ENCODE results near the gene TMEM238. TPM values are rescaled to one million over a fixed set of nuclear protein-coding genes. Genes with fewer than 3 reads are reported as not detected.
A peak's percentile ranks its signal among the peaks of the same experiment; 100 is the strongest.

The TMEM238 gene
- total RNA-seq, 1 experiment from 2014 or later, result 1.1 TPM

DNA sequence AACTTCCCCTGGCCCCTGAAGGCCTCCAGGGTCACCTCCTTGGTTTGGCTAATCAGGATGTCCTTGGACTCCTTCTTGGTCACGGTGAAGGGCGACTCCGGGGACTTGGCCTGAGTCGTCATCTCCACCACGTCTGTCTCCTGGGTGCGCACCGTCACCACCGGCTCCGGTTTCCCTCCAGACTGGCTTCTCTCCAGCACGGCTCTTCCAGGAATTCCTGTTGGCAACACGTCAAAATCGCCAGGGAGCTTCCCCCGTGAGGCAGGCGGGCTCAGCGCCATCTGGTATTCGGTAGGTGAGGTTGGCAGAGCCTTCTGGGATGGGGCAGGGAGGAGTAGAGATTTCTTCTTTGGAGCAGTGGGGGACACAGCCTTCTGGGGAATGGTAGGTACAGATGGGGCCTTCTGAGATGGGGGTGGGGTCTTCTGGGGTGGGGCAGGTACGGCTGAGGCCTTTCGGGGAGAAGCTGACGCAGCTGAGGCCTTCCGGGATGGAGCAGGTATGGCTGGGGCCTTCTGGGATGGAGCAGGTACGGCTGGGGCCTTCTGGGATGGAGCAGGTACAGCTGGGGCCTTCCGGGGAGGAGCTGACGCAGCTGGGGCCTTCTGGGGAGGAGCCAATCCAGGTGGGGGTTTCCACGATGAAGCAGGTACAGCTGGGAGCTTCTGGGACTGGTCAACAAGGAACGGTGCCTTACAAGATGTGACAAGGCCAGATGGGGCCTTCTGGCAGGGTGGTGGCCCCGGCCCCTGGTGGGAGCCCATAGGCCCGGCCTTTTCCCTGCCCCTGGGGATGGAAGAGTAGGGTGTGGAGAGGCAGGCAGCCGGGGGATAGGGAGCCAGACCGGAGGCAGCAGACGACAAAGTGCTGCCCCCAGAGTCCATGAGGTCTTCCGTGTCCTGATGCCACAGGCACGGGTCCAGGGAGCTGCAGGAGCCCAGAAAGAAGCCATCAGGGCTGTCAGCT lies 24.9 kb downstream of the TMEM238 start:
- no peak for DNase-seq (ENCODE audit: low read depth)

DNA sequence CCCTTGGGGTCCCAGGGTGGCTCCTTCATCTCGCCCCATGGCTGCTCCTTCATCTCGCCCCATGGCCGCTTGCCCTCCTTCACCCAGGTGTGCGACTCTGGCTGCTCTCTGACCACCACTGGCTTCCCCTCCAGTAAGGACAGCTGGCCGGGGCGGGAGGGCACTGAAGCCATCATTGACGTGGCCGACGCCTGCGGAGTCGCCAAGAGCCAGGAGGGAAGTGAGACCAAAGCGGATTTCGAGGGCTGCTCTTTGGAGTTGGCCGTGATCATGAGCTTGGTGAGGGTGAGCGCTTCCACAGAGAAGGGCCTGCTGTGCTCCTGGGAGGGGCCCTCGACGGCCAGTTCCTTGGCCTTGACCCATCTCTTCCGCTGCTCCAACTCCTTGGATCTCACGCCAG lies 25.6 kb downstream of the TMEM238 start:
- DNase-seq (ENCODE audit: low read depth), result no peak

DNA sequence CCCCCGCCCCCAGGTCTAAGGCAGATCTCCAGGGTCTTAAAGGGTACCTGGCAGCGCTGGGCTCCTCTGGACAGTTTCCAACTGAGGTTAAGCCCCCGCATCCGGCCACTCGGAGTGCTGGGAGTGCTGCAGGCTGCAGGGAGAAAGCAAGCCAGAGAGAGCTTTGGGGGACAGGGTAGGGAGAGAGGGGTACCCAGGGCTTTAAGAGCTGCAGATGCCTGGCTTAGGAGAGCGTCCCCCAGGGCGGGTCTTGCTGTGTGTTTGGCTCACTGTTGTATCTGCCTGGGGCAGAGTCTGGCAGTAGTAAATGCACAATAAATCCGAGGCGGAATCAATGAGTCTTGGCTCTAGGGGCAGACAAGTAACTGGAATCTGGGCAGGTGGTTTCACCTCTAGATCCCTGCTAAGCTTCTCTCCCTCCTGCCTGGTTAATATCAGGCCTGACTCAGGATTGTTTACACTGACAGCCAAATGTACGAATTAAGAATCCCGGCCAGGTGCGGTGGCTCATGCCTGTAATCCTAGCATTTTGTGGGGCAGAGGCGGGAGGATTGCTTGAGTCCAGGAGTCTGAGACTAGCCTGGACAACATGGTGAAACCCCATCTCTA lies 28.8 kb downstream of the TMEM238 start:
- DNase-seq (ENCODE audit: low read depth), result no peak

DNA sequence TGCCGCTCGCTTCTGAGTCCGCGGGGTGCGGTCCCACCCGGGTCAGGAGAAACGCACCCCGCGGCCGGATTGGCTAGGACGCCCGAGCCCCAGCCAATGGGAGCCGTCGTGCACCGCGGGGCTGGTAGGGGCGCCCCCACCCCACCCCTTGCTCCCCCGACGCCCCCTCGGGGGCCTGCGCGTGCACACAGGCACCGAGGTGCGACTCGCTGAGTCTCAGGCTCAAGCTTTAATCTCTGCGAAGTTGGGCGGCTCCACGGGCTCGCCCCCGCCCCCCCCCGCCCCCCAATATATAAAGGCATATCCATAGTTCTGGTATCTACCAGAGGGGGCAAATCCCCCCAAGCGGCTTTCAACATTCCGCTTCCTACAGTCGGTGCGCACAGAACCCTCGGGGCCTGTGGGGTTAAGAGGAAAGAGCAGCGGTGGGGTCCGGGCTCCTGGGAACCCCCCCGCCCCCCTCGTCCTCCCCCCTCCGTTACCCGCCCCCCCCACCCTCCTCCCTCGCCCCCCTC lies 29.3 kb downstream of the TMEM238 start, which contains the start of gene COX6B2:
Gene COX6B2, minus strand, starts transcription at position 22 of the 515 bp plus-strand sequence. CDS start 198 bp downstream, outside the sequence.
- DNase-seq (ENCODE audit: low read depth), result no peak

DNA sequence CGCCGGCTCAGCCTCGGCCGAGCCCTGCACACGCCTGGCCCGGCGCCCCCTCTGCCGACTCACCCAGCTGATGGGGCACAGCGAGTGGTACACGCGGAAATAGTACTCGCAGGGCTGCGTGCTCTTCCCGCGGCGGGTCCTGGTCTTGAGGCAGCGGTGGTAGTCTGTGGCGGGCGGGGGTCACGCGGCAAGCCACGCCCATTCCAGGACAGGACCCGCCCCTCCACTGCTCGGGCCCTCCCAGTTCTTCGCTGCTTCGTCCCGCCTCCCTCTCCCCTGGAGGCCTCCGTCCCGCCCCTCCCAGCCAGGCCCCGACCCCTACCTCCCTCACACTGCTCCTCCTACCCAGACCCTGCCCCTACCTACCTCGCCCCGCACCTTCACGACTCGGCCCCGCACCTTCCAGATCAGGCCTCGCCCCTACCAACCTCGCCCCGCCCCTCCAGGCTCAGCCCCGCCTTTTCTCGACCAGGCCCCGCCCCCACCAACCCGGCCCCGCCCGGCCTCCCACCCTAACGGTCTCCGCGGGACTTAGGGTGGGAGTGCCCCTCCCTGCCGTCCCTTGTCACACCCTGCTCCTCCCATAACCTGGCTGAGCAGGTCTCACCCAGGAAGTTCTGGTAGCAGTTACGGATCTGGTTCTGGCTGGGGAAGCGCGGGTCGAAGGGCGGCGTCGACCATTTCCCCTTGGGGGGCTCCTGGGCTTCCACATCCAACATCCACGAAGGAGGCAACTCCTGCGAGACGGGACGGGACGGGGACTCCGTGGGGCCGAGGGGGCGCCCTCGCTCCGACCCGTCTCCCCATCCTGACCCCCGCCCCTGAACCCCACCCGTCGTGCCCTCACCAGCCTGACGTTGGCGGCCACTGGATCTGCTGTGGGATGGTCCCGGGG lies 30.0 kb downstream of the TMEM238 start:
- DNase-seq (ENCODE audit: low read depth), result peak; percentile 33

DNA sequence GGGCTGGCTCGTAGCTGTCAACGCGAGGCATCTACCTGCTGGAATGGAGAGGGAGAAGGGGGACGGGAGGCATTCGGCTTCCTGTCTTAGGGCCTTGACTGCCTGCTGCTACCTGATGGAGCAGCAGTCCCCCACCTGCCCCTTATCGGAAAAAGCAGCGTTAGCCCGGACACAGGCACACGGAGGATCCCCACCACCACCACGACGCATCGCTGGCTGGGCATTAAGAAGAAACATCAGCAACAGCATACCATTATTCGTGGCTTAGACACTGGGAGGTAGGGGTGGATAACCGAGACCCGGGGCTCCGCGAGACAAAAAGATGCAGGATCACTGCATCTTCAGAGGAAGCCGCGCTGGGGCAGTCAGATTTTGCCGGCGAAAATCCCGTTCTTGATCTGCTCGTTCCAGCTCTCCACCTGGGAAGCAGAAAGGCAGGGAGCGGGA lies 30.7 kb downstream of the TMEM238 start:
- no peak for DNase-seq (ENCODE audit: low read depth)

DNA sequence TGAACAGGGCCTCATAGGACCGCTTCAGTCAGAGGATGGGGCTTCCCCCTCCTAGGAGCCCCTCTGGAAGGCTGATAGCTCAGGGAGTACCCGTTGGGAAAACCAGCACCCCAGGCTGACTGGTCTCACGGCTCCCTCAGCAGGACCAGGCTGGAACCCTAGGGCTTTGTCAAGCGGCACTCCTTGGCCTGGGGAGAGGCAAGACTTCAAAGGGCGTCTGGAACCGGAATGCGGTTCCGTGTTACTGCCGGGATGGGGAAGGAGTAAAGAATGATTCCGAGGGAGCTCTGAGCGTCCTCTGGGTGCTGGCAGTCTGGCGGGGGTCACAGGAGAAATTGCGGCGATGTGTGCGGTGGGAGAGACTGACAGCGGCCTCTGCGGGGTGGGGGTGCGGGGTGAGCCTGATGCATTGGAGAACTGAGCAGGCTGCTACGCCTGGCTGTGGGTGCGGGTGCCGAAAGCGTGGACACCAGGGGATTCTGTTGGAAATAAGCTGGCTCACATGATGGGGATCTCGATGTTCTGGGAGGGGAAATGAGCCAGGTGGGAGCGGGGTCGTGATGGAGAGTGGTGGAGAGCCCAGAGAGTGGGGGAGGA lies 31.4 kb downstream of the TMEM238 start:
- no peak for DNase-seq (ENCODE audit: low read depth)

DNA sequence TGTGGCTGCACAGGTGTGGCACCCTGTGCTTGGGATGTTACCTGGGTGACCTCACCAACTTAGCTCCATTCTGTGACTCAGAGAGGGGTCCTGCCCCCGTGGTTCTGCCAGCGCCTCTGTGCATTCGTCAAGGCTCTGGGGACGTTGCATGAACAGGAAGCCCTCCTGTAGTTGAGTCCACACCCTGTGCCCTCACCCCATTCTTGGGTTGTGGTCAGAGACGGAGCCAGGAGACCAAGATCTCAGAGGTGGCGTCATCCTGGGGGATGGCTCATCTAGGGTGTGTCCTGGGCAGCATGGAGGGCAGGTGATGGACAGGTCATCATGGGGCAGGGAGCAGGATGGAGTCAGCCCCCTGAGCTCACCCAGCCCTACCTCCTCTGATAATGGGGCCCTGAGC lies 32.1 kb downstream of the TMEM238 start:
- peak; percentile 64 for DNase-seq (ENCODE audit: low read depth)

DNA sequence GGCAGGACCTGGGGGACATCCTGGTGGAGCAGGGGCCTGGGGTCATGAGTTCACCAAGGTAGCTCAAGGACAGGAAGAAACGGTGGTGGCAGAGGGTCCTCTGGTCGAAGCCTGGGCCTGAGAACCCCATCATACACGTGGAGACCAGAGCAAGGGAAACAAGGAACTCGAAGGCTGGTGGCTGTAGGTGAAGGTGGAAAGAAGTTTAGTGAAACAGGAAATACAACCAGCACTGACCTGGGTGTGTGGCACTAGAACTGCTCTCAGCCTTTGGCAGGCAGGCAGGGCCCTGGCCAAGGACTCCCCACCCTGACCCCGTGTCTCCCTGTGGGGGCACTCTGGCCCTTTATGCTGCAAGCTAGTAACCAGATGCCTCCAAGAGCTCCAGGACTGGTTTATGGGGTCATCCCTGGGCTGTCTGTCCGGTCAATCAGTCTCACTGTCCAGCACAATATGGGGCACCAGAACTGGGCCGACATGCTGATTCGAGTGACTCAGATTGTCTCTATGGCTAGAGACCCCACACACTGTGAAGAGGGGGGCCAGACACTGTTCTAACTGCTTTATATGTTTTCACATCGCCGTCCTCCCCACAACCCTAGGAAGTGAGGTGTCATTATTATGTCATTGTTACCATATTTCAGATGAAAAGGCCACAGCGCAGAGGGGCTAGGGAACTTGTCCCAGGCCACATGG lies 33.3 kb downstream of the TMEM238 start:
- no peak for DNase-seq (ENCODE audit: low read depth)

DNA sequence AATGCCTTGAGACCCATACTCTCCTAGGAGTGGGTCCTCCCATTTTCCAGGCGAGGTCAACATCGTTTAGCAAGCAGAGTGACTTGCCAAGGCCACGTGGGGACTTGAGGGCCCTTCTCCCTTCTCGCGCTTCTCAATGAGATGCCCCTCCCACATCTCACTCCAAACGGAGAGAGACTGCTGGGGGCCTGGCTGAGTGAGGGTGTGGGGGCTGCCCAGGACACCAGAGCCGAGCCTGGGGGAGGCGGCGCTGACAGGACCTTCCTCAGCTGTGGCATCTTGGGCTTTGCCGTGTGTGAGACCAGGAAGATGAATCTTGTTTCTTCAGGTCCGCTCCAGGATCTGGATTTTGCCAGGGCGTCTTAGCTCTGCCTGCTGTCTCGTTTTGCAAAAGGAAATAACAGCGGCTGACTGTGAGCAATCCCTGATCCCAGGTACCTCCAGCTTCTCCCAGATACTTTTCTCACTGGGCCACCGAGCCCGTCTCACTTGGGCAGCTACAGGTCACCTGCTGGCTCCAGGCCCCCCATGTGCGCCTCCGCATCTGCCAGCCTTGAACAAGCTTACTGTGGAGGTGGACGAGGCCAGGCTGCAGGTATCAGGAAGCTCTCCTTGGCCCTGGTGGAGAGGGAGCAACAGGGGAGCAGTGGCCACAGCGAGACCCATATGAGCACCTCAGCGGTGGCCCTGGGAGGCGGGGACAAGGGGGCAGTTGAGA lies 35.6 kb downstream of the TMEM238 start:
- no peak for DNase-seq (ENCODE audit: low read depth)

DNA sequence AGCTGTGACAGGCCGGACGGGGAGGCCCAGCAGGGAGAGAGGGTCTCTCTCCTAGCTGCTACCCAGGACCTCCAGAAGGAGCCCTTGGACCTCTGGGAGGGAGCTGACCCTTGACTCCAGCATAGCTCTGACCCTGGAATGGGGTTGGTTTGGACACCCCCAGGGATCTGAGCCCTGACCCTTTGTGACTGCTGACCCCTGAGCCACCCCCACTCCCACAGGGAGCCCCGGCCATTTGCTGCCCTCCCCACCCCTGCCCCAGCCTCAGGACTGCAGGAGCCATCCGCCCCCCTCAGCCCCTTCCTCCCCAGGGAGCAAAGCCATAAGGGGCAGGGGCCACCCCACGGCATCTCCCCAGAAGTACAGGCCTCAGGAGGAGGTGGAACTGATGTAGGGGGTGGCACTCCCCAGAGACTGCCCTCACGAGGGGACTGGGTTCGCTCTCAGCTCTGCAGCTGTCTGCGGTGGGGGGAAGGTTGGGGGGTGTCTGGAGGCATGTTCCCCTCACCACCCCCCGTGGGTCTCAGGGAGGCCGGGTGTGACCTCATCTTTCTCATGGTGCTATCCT lies 36.6 kb downstream of the TMEM238 start:
- DNase-seq (ENCODE audit: low read depth), result no peak

DNA sequence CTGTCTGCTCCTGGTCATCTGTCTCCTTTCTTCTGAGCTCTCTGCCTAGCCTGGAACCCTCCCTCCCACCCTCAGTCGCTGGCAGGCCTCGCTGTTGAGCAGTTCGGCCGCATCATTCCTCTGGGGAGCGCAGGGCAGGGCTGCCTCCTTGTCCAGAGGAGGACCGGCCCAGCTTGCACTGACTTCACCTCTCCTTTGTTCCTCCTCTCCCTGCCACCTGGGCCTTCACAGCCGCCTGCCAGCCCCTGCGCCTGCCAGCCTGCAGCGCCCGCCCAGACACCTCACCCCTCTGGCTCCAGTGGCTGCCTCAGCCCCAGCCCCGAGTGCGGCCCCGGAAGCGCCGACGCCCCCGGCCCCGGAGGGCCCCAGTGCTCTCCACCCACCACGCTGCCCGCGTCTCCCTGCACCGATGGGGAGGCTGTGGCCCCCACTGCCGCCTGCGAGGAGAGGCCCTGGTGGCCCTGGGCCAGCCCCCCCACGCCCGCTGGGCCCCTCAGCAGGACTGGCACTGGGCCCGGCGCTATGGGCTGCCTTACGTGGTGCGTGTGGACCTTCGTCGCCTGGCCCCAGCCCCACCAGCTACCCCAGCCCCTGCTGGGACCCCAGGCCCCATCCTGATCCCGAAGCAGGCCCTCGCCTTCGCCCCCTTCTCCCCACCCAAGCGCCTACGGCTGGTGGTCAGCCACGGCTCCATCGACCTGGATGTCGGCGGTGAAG lies 37.2 kb downstream of the TMEM238 start:
- no peak for DNase-seq (ENCODE audit: low read depth)

DNA sequence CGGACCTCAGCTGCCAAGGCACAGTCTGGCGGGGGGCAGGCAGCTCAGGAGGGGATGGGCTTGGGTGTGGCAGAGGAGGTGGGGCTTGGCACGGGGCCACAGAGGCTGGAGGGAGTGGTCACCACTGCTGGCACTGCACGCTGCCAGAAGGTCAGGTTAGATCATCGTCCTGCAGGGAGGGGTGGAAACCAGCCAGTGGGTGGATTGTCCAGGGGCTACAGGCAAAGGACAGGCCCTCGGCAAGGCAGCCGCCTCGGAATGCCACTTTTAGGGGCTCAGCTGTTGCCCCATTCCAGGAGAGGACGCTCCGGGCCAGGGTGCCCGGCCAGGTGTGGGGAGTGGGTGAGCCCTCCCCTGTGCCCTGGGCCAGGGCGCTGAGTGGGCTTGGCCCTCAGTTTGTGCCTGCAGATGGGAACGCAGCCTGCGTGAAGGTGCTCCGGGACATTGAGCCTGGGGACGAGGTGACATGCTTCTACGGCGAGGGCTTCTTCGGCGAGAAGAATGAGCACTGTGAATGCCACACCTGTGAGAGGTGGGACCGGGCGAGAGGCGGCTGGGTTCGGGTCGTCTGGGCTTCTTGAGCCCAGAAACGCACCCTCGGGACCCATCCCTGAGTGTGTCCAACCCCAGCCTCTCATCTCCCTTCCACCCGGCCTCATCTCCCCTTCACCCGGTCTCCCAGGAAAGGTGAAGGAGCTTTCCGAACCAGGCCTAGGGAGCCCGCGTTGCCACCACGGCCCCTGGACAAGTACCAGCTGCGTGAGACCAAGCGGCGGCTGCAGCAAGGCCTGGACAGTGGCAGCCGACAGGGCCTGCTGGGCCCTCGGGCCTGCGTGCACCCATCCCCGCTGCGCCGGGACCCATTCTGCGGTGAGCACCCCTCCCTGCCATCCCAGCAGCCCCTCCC lies 38.0 kb downstream of the TMEM238 start:
- DNase-seq (ENCODE audit: low read depth), result no peak

DNA sequence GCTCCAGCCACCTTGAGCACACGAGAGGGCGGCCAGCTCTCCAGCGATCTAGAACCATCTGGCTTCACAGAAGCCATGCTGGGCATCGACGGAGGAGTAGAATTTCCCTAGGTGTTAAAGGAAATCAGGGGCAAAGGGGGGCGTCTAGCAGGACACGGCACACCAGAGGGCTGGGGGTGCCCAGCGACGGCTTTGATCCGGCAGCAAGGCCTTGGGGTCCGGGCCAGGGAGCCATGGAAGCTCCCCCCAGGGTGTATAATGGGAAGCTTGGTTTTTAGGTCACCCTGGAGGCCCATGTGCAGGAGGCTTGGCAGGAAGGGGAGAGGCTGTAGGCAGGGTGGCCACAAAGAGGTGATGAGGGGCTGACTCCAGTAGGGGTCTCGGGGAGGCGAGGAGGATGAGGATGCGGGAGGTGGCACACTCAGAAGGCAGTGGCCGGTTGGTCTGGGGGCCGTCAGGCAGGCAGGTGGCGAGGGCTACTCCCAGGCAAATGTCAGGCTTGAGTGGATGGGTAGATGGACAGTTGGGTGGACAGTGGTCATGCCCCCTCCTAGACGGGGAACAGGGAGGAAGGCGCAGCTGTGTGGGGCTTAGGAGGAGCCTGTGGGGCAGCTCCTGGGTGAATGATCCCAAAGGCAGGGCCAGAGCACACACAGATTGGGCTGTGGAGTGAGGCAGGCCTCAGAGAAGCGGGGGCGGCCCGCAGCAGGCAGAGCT lies 38.8 kb downstream of the TMEM238 start:
- DNase-seq (ENCODE audit: low read depth), result no peak

DNA sequence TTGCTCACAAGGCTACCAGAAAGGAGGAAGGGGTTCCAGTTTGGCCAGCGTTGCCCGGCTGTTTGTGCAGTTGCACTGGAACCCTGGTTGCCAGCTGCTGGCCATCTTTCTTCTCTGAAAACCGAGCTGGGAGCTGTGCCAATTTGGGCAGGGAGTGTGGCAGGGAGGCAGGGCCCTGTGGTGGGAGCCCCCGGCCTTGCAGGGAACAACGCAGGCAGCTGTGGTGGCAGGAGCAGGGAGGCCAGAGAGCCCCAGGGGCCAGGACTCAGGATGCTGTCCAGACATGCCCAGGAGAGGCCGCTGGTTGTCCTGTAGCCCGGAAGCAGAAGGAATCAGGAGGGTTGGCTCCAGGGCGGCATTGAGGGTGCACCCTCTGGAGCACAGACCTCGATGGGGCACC lies 39.6 kb downstream of the TMEM238 start:
- no peak for DNase-seq (ENCODE audit: low read depth)

DNA sequence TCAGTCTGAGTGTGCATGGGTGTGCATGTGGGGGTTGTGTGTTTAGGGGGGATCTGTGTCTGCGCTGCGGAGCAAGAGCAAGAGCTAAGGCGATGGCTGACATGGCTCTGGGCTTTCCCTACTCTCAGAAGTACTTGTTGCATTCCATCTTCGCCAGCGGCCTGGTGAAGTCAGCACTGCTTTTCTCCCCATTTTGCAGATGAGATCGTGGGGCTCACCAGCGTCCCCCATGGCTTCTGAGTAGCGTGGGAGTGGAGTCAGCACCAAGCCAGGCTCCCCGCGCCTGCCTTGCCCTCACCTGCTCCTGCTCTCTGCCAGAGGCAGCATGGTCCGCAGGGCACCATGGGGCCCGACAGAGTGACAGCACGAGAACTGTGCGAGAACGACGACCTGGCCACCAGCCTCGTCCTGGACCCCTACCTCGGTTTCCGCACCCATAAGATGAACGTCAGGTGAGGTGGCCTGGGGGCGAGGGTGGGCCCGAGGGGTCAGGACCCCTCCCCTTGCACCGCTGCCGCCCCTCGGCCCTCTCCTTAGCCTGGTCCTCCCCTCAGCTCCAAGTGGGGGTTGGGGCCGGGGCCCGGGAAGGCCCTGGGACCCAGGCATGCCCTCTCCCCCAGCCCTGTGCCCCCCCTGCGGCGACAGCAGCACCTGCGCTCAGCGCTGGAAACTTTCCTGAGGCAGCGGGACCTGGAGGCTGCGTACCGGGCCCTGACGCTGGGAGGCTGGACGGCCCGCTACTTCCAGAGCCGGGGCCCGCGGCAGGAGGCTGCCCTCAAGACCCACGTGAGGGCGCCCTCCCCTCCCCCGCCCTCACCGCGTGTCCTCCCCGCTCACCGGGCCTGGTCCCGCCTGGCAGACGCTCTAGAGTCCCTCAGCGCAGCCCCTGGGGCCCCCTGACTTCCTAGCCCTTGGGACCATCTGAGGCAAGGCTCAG lies 42.2 kb downstream of the TMEM238 start:
- no peak for DNase-seq (ENCODE audit: low read depth)

All from HT1080 (cell line).